HepG2 (cell line): ENCODE data around the gene TMCO2.

Experiments used
- CTCF ChIP-seq: sonication (generic); formaldehyde crosslinking; IDR thresholded peaks from 2 replicates; pipeline ENCODE4 v1.5.0; 2020; ENCODE audit warnings: mild to moderate bottlenecking, missing genetic modification reagents, moderate library complexity
- ELF1 ChIP-seq: sonication (generic); formaldehyde crosslinking; IDR thresholded peaks from 2 replicates; pipeline ENCODE4 v1.4.0; 2020; ENCODE audit warnings: missing genetic modification reagents
- GMEB1 ChIP-seq: sonication (generic); formaldehyde crosslinking; IDR thresholded peaks from 2 replicates; pipeline ENCODE4 v1.5.1; 2020; ENCODE audit warnings: missing genetic modification reagents, mild to moderate bottlenecking, borderline replicate concordance
- ZNF720 ChIP-seq: sonication (generic); formaldehyde crosslinking; IDR thresholded peaks from 2 replicates; pipeline ENCODE4 v1.4.0; 2020; ENCODE audit warnings: missing genetic modification reagents

GRCh38 chr1:40268211-40268610, 20.5 kb downstream of the TMCO2 start:
- TF ChIP-seq GMEB1 (CRISPR knock-in tag) (no peak), CTCF (CRISPR knock-in tag) (no peak), ZNF720 (CRISPR knock-in tag) (no peak), ELF1 (CRISPR knock-in tag) (no peak)
